Mucosa of rectum (tissue), 2 donors: Measurements from ENCODE around the gene DUSP22.

Experiments
- H3K27ac ChIP-seq, 2 donors: one replicate each; pipeline ENCODE4 v1.7.0; 2013; ENCODE audit warnings: inconsistent platforms in 2 of 2, low read depth in 2 of 2, low read length in 2 of 2
- H3K27me3 ChIP-seq, 2 donors: one replicate each; pipeline ENCODE4 v1.7.0; 2013; ENCODE audit warnings: low read length in 2 of 2; ENCODE audit not compliant: control insufficient read depth in 2 of 2, insufficient read depth in 2 of 2
- H3K36me3 ChIP-seq, 2 donors: one replicate each; pipeline ENCODE4 v1.7.0; 2013; ENCODE audit warnings: low read length in 2 of 2; ENCODE audit not compliant: control insufficient read depth in 2 of 2, insufficient read depth in 2 of 2
- H3K4me1 ChIP-seq, 2 donors: one replicate each; pipeline ENCODE4 v1.7.0; 2013; ENCODE audit warnings: low read length in 2 of 2, mild to moderate bottlenecking in 1 of 2; ENCODE audit not compliant: control insufficient read depth in 2 of 2, insufficient read depth in 2 of 2
- H3K4me3 ChIP-seq, 2 donors: one replicate each; pipeline ENCODE4 v1.7.0; 2013; ENCODE audit warnings: low read length in 2 of 2
- H3K9ac ChIP-seq, 2 donors: one replicate each; pipeline ENCODE4 v1.7.0; 2013; ENCODE audit warnings: low read length in 2 of 2, low read depth in 1 of 2, mild to moderate bottlenecking in 1 of 2
- H3K9me3 ChIP-seq, 2 donors: one replicate each; pipeline ENCODE4 v1.7.0; 2013; ENCODE audit warnings: low read length in 2 of 2; ENCODE audit not compliant: control insufficient read depth in 2 of 2
- donor health status: healthy.
- donor health status: Normal muscosa, but diverticular disease.

DUSP22 gene

DNA sequence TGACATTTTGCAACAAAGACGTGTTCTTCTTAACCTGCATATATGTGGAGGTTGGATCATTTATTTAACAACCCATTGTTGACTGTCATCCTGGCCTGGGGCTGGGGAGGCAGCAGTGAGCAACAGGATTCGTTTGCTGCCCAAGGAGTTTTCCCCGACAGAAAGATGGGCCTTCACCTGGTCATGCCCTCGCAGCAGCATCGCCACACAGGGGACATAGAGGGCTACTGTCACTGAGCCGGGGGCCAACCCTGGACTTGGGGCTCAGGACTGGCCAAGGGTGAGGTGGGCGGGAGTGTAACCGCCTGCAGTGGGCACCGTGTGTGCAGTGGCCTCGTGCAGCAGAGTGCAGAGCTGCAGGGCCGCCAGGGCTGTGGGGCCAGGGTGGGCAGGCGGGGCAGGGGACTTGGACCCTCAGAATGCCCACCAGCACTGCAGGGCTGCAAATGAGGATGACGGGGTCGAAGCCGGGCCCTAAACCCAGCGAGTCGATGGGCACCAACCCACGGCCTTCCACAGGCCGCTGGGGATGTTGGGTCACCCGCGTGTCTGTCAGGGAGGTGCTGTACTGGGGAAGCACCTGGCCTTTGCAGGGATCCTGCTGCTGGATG is 11.8 kb downstream of the DUSP22 start:
- Histone ChIP-seq H3K36me3 (peaks cover 0 to 6% of the 10 kb centered on the region in 2 donors), H3K27me3 (no peaks in the 10 kb centered on the region), H3K4me1 (peaks cover 12 to 14% of the 10 kb centered on the region in 2 donors), H3K27ac (no peak overlapping the region), H3K4me3 (no peak overlapping the region), H3K9ac (no peak overlapping the region), H3K9me3 (no peaks in the 10 kb centered on the region)

DNA sequence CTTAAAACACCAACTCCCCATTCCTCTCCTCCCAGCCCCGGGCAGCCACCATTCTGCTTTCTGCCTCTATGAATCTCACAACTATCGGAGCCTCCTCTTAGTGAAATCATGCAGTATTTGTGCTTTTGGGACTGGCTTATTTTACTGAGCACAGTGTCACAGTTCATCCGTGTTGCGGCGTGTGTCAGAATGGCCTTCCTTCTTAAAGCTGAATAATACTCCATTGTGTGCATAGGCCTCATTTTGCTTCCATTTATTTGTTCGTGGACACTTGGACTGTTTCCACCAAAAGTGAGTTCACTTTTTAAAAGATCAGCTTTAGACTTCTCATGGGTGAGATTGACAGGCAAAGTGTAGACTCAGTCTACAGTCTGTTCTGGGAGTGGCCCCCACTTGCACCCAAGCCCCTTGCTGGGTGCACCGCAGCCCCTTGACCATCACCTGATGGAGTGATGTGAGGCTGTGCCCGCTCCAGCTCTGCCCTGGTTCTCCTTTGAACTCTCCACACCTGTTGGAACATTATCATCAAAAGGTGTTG is 12.6 kb downstream of the DUSP22 start:
- Histone ChIP-seq H3K27ac (peak overlapping the region; percentile 3 to 26), H3K9ac (no peak overlapping the region), H3K4me1 (peaks cover 9 to 10% of the 10 kb centered on the region in 2 donors), H3K36me3 (peaks cover 0 to 6% of the 10 kb centered on the region in 2 donors), H3K27me3 (no peaks in the 10 kb centered on the region), H3K4me3 (no peak overlapping the region), H3K9me3 (no peaks in the 10 kb centered on the region)

- H3K27me3 ChIP-seq, result no peaks in the 10 kb centered on the region
- H3K9me3 ChIP-seq, result no peaks in the 10 kb centered on the region
- no peak overlapping the region for H3K9ac ChIP-seq
- peaks cover 9 to 10% of the 10 kb centered on the region in 2 donors for H3K4me1 ChIP-seq
- peaks cover 0 to 6% of the 10 kb centered on the region in 2 donors for H3K36me3 ChIP-seq
- H3K4me3 ChIP-seq, result no peak overlapping the region
- peak overlapping the region; percentile 61 to 78 for H3K27ac ChIP-seq
These were observed 13.3 kb downstream of the DUSP22 start for GRCh38 chr6:305371-306206.

GRCh38 chr6:306641-307061 is 14.4 kb downstream of the DUSP22 start:
- peak overlapping the region in 1 of 2 donors; percentile 35 for H3K9ac ChIP-seq
- peaks cover 9 to 10% of the 10 kb centered on the region in 2 donors for H3K4me1 ChIP-seq
- H3K9me3 ChIP-seq, result no peaks in the 10 kb centered on the region
- H3K4me3 ChIP-seq, result no peak overlapping the region
- H3K27ac ChIP-seq, result peak overlapping the region; percentile 2 to 43
- peaks cover 0 to 6% of the 10 kb centered on the region in 2 donors for H3K36me3 ChIP-seq
- no peaks in the 10 kb centered on the region for H3K27me3 ChIP-seq

DNA sequence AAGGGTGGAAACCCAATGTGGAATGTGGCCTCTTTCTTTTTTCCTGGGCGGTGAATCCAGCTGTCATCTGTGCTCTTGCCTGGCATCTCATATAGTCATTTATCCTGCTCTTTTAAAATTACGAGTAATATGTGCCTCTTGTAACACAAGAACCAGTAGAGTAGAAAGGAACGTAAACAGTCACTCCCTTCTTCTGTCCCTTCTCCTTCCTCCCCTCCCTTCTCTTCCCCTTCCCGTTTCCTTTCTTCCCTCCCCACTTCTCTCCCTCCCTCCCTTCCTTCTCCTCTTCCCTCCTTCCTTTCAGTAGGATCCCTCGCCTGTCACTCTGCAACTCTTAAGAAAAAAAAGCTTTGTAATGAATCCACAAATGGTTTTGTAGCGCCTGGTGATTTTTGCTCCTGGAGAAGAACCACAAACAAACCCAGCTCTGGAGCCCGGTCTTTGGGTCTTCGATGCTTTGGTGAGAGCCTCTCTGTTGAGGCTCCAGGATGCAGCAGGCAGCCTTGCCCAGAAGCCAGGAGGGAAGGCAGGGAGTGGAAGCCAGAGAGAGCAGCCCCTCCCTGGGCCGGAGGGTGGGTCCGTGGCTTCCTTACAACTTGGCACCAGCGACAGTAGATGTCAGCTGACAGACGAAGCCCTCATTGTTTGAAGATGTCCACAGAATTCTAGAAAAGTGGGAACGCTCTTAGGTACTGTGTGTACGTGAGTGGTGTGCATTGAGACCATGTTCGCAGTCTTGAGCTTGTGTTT is 15.0 kb downstream of the DUSP22 start:
- no peaks in the 10 kb centered on the region for H3K9me3 ChIP-seq
- H3K36me3 ChIP-seq, result peaks cover 0 to 4% of the 10 kb centered on the region in 2 donors
- H3K27ac ChIP-seq, result peak overlapping the region; percentile 2 to 43
- H3K4me1 ChIP-seq, result peaks cover 9 to 15% of the 10 kb centered on the region in 2 donors
- no peak overlapping the region for H3K4me3 ChIP-seq
- no peak overlapping the region for H3K9ac ChIP-seq
- H3K27me3 ChIP-seq, result no peaks in the 10 kb centered on the region

GRCh38 chr6:307874-308273 is 15.6 kb downstream of the DUSP22 start:
- Histone ChIP-seq H3K4me3 (no peak overlapping the region), H3K4me1 (peaks cover 9 to 15% of the 10 kb centered on the region in 2 donors), H3K36me3 (peaks cover 0 to 4% of the 10 kb centered on the region in 2 donors), H3K9ac (no peak overlapping the region), H3K9me3 (no peaks in the 10 kb centered on the region), H3K27me3 (no peaks in the 10 kb centered on the region), H3K27ac (no peak overlapping the region)

- no peak overlapping the region for H3K9ac ChIP-seq
These were observed 16.0 kb downstream of the DUSP22 start for GRCh38 chr6:308307-308706.

GRCh38 chr6:308768-309167 is 16.5 kb downstream of the DUSP22 start:
- Histone ChIP-seq H3K27ac (no peak overlapping the region), H3K36me3 (peaks cover 0 to 4% of the 10 kb centered on the region in 2 donors), H3K9me3 (no peaks in the 10 kb centered on the region), H3K27me3 (no peaks in the 10 kb centered on the region), H3K9ac (no peak overlapping the region), H3K4me3 (no peak overlapping the region), H3K4me1 (peaks cover 9 to 20% of the 10 kb centered on the region in 2 donors)

More at GRCh38 chr6:308307-308706, 16.0 kb downstream of the DUSP22 start:
- peaks cover 0 to 4% of the 10 kb centered on the region in 2 donors for H3K36me3 ChIP-seq
- H3K9me3 ChIP-seq, result no peaks in the 10 kb centered on the region
- no peak overlapping the region for H3K27ac ChIP-seq
- H3K27me3 ChIP-seq, result no peaks in the 10 kb centered on the region
- H3K4me3 ChIP-seq, result no peak overlapping the region
- H3K4me1 ChIP-seq, result peaks cover 9 to 17% of the 10 kb centered on the region in 2 donors

- Histone ChIP-seq H3K4me3 (no peak overlapping the region), H3K9me3 (no peaks in the 10 kb centered on the region)
These were observed 17.7 kb downstream of the DUSP22 start for GRCh38 chr6:309947-310346.

More at GRCh38 chr6:309947-310346, 17.7 kb downstream of the DUSP22 start:
- H3K27ac ChIP-seq, result no peak overlapping the region
- H3K27me3 ChIP-seq, result no peaks in the 10 kb centered on the region
- no peak overlapping the region for H3K9ac ChIP-seq
- H3K36me3 ChIP-seq, result peaks cover 0 to 4% of the 10 kb centered on the region in 2 donors
- peaks cover 9 to 24% of the 10 kb centered on the region in 2 donors for H3K4me1 ChIP-seq
